ELF-1 (cell line): Measurements from ENCODE around the gene HOMER2.

Experiments
- DNase-seq: peaks from one replicate; pipeline ENCODE4 v3.0.0-alpha.2; 2016; ENCODE audit warnings: low read depth, low spot score

HOMER2 gene

DNA sequence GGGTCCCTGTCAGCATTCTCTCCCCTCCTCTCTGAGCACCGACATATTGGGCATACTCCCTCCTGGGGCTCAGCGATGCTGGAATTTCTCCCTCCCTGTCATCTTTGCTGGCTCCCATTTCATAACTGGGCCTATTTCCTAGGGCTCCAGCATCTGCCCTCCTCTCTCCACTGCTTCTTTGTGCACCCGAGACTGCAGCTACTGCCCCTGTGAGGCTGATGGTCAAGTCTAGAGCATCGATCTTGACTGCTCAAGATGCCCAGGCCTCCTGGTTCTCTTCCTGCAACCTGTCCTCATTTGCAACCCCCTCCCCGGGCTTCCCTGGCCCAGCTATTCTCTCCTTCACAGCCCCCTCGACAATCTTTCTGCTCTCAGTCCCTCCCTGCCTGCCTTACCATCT, 89.6 kb downstream of the HOMER2 start:
- DNase-seq: no peak

DNA sequence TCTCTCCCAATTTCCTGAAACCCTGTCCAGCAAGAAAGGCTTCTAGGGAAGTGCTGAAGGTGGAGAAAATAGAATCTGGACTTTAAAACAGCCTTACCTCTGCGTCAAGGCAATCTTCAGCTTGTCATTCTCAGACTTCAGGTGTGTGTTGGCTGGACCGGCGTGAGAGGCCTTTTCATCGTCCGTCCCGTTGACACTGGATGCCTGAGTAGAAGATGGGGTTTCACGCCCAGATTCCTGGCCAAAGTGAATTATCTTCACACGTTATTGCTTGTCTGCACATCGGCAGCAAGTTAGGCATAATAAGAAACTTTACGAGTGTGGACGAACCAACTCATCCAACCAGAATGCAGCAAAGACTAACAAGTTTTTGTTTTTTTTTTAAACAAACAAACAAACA, 93.6 kb downstream of the HOMER2 start:
- DNase-seq: no peak

DNA sequence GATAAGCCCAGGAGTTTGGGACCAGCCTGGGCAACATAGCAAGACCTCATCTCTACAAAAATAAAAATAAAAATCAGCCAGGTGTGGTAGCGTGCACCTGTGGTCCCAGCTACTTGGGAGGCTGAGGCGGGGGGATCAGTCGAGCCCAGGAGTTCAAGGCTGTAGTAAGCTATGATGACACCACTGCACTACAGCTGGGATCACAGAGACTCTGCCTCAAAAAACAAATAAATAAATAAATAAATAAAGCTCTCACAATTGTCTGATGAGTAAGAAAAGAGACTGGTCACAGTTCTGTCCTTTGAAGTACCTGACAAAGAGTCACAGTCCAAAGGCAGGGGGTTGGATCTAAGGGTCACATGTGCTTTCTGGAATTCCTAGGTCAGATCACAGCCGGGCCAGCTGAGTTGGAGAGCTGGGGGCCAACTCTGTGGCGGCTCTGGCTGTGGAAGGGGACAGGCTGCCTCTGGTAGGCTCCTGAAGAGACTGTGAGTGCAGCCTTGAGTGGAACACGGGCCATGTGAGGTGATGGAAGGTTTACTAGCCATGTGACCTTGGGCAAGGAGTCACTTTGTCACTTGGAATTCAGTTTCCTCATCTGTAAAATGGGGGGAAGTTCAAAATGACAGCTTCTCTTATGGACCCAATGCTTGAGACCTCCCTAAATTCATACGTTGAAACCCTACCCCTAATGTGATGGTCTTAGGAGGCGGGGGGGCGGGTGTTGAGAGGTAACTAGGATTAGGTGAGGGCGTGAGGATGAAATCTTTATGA, 95.9 kb downstream of the HOMER2 start:
- peak; percentile 54 for DNase-seq

DNA sequence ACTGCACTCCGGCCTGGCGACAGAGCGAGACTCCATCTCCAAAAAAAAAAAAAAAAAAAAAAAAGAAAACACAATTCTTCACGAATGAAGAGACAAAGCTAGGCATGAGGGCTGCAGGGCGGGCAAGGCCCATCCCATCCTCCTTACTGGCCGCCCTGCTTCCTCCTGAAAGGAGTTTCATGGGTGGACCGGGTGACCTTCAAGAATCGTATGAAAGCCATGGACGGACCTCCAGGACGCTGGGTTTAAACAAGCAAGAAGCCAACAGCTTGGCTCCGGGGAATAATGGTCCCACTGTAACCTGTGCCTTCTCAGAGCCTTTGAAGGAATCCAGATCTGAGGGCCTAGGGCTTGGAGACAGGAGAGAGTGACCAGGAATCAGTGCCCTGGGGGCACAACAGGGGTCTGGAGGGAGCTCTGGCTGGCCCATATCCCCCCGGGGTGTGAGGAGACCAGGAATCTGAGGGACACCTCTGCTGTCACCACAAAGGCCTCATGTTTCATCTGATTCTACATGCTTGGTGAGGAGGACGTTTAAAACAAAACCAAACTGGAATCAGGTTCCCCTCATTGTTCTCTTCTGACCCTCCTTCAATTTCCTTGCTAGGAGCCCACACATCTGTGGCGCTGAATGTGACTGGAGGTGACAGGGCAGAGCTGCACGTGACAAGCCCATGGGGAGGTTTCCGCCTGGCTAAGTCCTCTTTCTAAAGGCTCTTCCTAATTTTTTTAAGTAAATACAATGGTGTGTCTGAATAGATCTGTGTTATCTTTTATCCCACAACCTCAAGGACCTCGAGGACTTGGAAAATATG, 97.0 kb downstream of the HOMER2 start:
- DNase-seq: peak; percentile 81

DNA sequence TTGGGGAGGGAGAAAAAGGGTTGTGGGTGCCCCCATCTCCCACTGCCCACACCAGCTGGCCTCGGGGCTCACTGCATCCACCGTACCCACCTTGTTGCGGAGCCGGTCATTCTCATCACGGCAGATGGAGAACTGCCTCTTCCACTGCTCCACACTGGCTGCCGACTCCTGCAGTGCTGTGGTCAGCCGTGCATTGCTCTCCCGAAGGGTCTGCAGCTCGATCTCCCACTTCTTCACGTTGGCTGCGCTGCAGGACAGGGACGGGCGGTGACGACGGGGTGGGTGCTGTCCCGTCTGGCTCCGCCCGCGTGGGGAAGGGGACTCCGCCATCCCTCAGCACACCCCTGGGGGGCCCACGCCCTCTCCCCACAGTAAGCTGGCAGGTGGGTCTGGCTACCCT, 98.0 kb downstream of the HOMER2 start:
- no peak for DNase-seq

DNA sequence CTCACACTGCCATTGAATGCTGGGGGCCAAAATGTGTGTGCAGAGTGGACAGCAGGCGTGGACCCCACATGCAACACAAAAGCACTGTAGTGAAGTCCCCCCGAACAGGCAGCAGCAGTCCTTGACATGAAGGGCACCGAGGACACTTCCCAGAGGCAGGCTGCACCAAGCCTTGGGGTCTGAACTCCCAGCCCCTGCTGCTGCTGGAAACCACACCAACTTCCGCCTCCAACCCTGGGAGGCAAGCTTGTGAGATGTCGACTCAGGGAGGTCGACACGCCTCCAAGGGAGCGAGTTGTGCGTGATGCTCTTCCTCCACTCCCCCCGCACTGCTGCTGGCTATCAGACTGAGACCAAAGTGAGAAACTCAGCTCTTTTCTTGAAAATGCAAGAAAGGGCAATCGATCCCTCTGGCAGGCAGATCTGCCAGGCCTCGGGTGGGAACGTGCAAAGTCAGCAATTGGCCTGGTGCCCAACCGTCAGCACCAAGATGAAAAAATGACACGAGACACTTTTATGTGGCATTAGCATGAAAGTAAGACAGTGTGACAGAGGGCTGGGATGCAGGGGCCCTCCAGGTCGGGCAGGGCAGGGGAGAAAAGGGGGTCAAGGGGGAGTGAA, 99.5 kb downstream of the HOMER2 start:
- no peak for DNase-seq

DNA sequence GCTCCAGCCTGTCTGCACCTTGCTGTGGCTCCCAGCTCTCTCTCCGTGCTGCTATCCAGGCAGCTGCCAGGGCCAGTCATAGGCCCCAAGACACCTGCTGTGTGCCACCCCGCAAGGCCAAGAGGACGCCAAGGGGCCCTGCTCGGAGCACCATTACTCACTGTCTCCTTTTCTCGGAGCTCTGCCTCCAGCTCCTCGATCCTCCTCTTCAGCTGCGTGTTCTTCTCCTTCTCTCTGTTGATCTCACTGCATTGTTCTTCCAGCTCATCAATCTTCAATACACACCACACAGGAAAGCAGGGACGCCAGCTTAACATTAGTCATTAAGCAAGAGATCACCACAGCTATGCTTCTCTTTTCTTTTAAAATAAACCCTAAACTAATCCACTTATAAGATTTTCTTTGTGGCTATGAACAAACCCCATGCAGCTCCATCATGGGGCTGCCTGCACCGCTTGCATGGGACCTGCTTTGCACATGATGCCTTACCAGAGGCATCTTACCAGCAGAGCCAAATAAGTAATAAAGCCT, 100.5 kb downstream of the HOMER2 start:
- DNase-seq: no peak

DNA sequence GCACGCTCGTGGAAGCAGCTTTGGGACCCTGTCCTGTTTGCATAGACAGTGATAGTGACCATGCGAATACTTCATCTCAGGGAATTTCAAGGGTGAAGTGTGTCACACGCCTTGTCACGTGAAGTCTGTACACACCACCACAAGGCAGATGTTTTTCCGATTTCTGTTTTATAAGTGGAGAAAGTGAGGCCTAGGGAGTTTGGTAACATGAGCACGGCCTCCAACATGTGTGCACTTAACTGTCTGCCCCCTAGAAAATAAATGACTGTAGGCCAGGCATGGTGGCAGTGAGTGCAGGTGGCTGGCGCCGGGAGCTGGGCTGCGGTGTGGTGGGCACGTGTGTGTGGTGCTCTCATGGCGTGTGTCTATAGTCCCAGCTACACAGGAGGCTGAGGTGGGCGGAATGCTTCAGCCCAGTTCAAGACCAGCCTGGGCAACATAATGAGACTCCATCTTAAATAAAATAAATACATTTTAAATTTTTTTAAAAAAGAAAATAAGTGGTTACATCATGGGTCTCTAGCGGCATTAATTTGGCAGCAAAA, 101.1 kb downstream of the HOMER2 start:
- DNase-seq: no peak

DNA sequence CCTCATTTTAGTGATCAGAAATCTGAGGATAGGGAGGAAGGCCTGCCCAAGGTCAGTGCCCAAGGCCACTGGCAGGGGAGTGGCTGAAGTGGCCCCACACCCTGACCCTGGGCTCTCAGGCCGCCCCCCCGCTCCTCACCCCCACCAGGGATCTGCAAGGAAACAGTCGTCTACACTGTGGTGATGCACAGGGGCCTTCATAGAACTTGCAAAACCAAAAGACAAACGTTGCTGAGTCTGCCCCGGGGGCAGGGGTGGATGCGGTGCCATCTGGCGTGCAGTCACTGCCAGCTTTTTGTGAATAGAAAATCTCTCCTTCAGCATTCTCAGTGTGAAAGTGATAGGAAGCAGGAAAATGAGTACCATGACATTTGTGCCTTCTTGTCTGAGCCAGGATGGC, 101.8 kb downstream of the HOMER2 start:
- DNase-seq: no peak

DNA sequence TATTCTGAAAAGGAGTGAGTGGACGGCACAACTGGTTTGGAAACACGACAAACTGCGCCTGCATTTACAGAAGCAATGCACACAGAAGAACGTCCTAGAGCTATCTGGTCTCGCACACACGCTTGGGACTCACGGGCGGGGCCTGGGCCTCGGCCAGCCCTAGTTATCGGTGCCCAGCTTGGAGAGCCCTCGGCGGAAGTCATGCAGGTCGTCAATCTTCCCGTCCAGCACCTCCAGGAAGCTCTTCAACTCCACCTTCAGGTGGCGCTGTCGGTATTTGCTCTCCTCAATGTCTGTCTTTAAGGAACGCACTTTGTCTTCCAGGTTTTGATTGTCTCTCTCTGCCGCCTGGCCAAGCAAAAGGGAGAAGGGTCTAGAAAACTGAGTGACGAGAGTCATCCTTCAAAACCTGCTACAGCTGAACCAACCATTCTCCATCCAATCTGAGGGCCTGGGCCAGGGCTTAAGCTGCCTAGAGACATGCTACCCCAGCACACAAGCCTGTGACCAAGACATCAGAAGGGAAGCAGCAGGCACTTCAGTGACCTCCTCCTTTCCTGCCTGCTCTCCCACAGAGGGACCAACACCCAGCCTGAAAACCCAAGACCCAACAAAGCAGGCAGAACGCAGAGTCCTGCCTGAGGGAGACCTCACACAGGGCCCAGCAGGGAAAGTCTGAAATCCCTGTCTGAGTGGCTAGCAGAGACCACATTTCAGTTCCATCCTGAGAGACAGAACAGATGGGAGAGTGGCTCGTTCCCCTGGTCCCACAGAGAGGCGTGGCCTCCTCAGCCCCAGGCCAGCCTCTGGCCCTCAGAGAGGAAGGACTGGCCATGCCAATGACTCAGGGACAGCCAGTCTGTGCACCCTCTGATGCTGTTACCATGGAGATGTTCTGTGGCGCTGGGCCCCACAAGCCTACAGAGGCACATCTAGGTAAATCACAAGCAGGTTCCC, 102.7 kb downstream of the HOMER2 start:
- peak; percentile 97 for DNase-seq

DNA sequence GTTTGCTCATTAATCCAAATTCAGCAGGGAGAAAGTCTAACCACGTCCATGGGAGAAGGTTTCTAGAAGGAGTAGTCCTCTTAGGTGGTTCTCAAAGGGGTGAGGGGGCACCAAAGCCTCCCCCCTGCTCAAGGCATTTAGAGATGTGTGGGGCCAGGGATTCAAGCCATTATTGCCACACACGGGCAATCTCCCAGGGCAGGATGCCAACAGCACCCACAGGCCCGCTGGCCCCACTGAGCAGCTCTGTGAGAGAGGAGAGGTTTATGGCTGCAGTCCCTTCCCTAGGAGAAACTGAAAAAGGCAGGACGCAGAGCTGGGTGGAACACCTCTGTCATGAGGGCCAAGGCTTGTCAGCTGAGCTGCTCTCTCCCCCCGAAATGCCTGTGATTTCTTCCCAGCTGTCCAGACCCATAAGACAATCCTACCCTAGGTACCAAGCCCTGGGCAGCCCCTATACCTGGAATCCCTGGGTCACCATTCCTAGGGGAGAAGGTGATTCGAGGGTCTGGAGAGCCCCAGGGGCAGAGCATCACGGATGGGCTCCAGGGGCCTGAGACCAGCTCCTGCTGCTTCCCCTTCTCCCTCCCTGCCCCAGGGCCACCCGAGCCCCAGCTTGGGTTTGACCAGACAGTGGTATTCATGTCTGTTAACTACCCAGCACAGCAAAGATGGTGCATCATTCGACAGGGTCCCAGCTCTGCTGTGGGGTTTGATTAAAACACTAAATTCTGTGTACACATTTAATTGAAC, 104.1 kb downstream of the HOMER2 start:
- DNase-seq: no peak

DNA sequence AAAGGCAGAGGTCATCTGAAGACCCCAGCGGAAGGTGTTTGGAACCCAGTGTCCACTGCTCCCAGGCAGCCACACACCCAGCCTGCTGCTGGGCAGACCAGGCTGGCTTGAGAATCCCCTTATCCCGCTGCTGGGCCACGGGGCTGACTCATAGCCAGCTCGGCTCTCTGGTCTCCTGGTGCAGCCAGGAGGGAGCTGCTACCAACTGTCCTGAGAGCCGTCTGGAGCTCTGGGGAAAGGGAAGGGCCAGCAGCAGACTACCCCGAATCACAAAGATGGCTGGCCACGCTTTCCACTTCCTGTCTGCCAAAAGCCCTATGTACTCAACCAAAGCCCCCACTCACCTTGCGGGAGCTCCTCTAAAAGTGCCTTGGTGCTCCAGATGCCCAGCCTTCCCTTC, 104.8 kb downstream of the HOMER2 start:
- peak; percentile 23 for DNase-seq

DNA sequence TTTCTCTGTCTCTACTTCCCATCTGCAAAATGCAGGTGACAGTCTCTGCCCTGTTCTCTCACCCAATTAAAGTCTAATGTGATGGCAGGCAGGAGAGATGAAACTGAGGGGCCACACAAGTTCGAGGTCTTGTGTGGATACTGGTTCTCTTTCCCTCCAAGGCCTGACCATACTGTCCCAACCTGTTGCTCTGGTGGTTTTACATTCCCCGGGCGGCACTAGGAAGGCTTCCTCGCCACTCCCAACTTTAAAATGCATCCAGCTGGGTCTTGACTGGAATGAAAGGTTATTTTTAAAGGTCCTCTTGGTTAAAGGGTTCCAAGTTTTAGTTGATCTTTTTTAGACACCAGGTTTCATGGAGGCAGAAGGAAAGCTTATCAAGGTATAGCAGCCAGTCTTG, 105.9 kb downstream of the HOMER2 start:
- DNase-seq: no peak

DNA sequence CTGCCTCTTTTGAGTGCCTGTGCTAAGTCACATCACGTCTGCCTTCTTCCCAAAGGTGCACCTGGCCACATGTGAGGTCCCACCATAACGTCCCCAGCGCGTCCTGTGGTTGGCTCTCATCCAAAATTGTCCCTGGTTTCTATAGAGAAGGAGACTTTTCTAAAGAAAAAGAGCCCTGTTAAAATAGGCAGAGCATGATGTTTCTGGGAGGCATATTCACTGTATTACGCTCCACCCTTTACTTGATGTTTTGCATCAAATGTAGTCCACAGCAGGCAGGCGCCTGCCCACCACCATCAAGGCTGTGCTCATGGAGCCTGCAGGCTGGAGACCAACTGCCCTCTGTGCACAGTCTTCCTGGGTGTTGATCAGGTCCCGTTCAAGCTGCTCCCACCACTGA, 106.8 kb downstream of the HOMER2 start:
- DNase-seq: no peak

DNA sequence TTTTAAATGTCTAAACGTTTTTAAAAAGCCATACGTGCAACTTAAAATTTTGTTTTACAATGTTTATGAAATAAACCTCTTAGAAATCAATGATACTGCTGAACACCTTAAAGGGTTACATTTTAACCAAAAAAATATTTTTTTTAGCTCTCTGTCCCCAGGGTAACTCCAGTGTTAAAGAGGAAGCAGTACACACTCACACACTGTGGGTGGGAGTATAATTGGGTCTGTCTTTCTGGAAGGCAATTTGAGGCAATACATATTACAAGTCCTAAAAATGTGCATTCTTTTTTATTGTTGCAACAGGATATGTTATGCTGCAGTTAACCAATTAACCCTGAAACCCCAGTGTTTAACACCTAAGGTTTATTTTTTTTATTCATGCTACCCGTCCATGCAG, 109.0 kb downstream of the HOMER2 start:
- no peak for DNase-seq

DNA sequence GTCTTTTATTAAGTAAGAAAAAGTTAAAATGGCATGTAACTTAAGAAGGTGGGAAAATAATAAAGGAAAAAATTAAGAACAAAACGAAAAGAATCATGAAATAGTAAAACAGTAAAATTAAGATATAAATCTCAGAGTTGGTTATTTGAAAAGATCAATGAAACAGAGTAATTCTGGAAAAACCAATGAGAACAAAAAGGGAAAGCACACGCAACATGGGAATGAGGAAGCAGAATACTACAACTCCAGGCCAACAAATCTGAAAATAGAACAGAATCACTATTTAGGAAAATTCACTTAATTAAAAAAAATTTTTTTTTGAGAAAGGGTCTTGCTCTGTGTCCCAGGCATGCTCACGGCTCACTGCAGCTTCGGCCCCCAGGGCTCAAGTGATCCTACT, 112.4 kb downstream of the HOMER2 start:
- no peak for DNase-seq

DNA sequence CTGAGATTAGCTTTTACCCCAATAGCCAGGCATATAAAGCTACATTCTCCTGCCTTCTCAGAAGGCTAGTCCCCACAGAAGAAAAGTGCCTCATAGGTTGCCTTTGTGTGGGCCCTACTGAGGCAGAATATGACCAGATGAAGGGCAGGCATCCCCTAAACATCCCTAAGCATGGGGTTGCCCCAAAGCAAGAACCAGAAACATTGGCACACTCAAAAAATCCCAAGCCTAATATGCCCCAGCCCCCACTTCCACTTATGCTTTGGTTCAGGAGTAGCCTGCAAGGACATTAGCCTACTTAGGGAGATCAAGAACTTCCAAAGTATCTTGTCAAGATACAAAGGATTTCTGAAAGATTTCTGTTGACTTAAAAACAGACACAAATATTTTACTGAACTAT, 113.4 kb downstream of the HOMER2 start:
- DNase-seq: no peak

DNA sequence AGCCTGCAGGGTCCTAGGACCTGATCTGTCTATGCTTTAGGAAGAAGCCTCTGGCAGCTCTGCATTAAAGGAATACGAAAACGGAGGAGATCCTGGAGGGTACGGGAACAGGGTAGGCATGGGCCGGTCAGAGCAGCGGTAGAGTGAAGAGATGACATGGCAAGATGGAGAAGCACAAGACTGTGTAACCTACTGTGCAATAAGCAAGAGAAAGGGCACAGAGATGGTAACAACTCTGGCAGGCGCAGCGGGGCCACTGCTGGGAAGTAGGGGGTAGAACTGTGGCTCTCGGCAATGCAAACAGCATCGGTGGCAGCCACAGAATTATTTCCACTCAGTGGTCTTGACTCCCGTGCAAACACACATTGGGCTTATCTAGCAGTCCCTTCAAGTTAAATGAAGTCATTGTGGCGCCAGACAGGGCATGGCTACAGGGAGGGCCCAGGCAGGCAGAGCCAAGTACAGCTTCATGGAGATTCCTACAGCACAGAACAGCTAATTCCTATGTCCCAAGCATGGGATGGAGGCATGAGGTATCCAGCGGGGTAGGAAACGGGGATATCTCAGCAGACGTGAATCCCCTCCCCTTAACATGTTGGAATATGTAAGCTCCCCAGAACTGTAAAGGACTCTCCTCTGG, 114.3 kb downstream of the HOMER2 start:
- no peak for DNase-seq

DNA sequence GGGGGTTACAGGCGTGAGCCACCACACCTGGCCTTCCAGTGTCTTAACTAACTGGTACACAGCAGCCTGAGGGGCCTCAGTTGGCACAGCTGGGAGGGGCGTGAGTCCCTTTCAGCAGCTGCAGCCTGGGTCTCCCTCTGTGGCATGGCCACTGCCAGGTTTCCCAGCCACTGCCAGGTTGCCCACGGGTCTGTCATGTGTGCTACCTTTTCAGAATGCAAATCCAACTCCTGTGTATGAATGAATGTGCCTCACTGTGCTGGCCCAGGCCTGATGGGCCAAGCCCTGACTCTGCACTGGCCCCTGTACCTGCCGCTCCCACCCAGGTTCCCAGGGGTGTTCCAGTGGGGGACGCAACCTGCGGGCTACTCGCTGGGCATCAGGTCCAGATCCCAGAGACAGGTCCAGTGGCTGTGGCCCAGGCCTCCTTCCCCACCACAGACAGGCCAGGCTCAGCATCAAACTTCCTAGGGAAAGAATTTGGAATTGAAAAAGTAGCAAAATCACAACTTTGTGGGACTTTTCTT, 117.1 kb downstream of the HOMER2 start:
- no peak for DNase-seq

DNA sequence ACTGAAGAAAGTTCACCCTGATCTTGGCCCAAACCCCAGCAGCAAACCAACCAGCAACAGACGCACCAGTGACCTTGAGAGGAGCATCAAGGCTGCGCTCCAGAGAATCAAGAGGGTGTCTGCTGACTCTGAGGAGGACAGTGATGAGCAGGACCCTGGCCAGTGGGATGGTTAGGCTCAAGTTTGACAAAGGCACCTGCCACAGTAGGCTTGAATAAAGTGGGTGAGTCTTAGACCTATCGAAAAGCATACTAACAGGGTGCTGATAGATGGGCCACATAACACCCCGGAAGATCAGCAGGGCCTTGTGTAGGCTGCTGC, 119.2 kb downstream of the HOMER2 start:
- DNase-seq: no peak
